Stimulated activated CD4-positive, alpha-beta T cell treated with anti-CD3 and anti-CD28 coated beads, Interleukin-4, amount 100 ng/mL, for 48 hours (primary cell): Measurements from ENCODE around the gene HOOK2.
A peak's percentile ranks its signal among the peaks of the same experiment; 100 is the strongest.

Source experiments
- DNase-seq, 2 donors: peaks; one replicate each; pipeline ENCODE4 v3.0.0-alpha.2; 2020; ENCODE audit warnings: low read depth in 2 of 2

Gene HOOK2

GRCh38 chr19:12793290-12794195, 18.2 kb upstream of the HOOK2 start:
- DNase-seq: peak; percentile 87 to 88

- DNase-seq: no peak
Observed at GRCh38 chr19:12792853-12793289, 17.5 kb upstream of the HOOK2 start.

DNA sequence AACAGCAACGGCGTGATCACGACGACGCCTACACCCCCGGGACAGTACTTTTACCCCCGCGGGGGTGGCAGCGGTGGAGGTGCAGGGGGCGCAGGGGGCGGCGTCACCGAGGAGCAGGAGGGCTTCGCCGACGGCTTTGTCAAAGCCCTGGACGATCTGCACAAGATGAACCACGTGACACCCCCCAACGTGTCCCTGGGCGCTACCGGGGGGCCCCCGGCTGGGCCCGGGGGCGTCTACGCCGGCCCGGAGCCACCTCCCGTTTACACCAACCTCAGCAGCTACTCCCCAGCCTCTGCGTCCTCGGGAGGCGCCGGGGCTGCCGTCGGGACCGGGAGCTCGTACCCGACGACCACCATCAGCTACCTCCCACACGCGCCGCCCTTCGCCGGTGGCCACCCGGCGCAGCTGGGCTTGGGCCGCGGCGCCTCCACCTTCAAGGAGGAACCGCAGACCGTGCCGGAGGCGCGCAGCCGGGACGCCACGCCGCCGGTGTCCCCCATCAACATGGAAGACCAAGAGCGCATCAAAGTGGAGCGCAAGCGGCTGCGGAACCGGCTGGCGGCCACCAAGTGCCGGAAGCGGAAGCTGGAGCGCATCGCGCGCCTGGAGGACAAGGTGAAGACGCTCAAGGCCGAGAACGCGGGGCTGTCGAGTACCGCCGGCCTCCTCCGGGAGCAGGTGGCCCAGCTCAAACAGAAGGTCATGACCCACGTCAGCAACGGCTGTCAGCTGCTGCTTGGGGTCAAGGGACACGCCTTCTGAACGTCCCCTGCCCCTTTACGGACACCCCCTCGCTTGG, 16.9 kb upstream of the HOOK2 start:
- peak; percentile 66 to 70 for DNase-seq

GRCh38 chr19:12791345-12792050, 16.1 kb upstream of the HOOK2 start, which contains the start of gene JUNB:
TSS of gene JUNB (plus strand) at chr19:12791486. CDS start at chr19:12791772, 286 bp downstream.
- DNase-seq: peak; percentile 93 to 95

- DNase-seq: no peak
Observed at GRCh38 chr19:12790628-12791344, 15.4 kb upstream of the HOOK2 start.

DNA sequence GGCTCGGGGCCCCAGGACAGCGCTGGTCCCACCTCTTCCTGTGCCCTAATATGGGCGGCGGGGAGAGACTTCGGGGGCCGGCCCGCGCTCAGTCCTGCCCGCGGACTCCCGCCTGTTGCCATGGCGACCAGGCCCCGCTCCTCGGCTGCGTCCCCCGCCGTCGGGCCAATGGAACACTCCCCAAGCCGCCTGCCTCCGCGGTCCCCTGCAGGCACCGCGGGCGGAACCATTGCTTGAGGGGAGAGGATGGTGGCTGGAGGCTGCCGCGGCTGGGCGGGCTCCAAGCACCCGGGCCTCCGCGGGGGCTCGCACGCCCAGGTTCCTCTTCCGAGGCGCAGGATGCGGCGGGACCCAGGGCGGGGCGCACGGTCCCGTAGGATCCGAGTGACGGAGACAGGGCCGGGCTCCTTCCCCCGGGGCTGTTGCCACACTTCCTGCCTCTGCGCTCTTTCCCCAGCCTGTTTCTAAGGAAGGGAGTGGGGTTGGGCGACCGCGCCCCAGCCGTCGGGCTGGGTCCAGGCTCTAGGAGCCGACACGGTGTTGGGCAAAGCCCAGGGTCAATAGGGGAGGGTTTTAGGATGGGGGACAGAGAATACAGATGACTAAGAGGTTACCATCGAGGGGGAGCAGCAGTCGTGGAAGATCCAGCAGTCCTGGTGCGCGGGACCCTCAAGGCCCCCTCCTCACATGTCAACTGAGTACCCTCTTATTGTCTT, 14.7 kb upstream of the HOOK2 start:
- DNase-seq: peak; percentile 94 to 97

DNA sequence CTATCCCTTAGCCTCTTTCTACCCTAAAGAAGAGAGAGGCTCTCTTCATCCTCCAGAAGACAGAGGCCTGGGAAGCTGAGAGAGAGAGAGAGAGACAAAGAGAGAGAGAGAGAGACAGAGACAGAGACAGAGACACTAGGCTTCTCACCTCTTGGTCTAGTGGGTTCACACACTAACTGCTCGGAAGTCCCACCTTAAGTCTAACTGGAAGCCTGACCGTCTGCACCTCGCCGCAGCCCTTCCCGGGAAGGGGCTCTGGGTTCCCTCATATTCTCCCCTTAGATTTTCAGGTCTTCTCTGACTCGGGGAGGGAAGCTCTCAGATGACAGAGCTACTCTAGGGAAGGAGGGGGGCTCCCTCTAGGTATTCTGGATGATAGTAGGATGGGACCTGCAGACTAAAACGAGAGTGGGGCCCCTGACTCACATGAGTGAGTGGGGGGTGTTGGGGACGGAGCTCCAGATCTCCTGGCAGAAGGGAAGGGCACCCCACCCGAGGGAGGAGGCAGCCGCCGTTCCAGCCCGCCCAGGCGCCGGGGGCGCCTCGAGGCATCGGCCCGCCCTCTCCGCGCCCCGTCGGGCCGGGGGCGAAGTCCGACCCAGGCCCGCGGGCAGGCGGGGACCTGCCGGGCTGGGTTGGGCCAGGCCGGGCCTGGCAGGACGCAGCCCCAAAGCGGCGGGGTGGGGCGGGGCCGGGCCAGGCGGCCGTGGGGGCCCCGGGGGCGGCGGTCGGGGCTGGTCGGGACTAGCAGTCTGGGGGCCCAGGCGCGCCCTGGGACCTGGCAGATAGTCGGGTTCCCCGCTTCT, 13.9 kb upstream of the HOOK2 start:
- DNase-seq: no peak

GRCh38 chr19:12788682-12789097, 13.3 kb upstream of the HOOK2 start:
- DNase-seq: no peak

- no peak for DNase-seq
Observed at GRCh38 chr19:12788042-12788681, 12.8 kb upstream of the HOOK2 start.

GRCh38 chr19:12787458-12787857, 12.1 kb upstream of the HOOK2 start:
- no peak for DNase-seq

DNA sequence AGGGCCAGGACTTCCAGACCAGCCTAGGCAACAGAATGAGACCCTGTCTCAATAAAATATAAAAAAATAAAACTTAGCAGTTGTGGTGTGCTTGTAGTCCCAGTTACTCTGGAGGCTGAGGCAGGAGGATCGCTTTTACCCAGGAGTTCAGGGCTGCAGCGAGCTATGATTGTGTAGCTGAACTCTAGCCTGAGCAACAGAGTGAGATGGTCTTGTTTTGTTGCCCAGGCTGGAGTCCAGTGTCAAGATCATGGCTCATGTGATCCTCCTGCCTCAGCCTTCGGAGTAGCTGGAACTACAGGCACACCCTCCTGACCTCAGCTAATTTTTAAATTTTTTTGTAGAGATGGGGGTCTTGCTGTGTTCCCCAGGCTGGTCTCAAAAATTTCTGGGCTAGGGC, 11.6 kb upstream of the HOOK2 start:
- DNase-seq: no peak

GRCh38 chr19:12786141-12786870, 11.0 kb upstream of the HOOK2 start:
- no peak for DNase-seq

DNA sequence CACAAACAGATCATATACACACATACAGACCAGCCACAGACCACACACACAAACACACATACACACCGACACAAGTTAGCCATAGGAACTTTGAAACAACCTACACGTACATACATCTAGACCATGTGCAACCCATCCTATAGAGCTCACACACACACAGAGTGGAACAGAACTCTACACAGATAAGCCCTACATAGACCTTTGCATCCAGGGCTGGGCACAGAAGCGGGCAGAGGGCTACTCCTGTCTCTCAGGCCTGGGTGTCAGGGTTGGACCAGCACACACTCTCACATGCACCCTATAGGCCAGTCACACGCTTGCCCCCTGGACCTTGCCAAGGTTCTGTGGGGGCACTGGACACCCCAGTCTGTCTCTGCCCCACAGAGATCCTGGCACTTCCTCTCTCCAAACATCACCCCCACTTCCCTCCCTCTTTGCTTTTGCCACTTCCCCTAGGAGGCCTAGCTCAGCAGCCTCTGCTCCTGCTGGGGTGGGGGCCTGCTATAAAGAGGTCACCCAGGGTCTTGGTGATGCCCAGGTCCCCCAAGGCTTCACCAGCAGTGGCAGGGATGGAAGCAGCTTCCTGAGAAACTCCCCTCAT, 10.2 kb upstream of the HOOK2 start:
- DNase-seq: no peak

GRCh38 chr19:12784871-12785430, 9.6 kb upstream of the HOOK2 start:
- no peak for DNase-seq

GRCh38 chr19:12784394-12784870, 9.1 kb upstream of the HOOK2 start:
- no peak for DNase-seq

- no peak for DNase-seq
Observed at GRCh38 chr19:12783849-12784393, 8.6 kb upstream of the HOOK2 start.

GRCh38 chr19:12783291-12783848, 8.0 kb upstream of the HOOK2 start:
- peak; percentile 56 to 66 for DNase-seq
